Spleen (tissue), 11 donors: Measurements from ENCODE around the gene AJAP1. TPM values are rescaled to one million over a fixed set of nuclear protein-coding genes. Genes with fewer than 3 reads are reported as not detected.

Source experiments
- DNase-seq: peaks from one replicate; pipeline ENCODE4 v3.0.0-alpha.2; 2020
- H3K27ac ChIP-seq, 8 donors: fragments of 200-600 bp; sonication (generic) in 7 of 8; 1 replicate in 4 of 8; 2 replicates in 4 of 8; pipeline versions ENCODE4 v1.5.0 to v1.8.0; 2016 to 2021; ENCODE audit warnings: inconsistent platforms in 4 of 8, mild to moderate bottlenecking in 4 of 8, moderate library complexity in 1 of 8
- H3K27me3 ChIP-seq, 7 donors: fragments of 200-600 bp; sonication (generic) in 6 of 7; replicated peaks in 1 of 7; 1 replicate in 4 of 7; 2 replicates in 3 of 7; pipeline versions ENCODE4 v1.5.0 to v1.8.0; 2016 to 2021; ENCODE audit warnings: inconsistent platforms in 3 of 7, mild to moderate bottlenecking in 1 of 7
- H3K36me3 ChIP-seq, 6 donors: fragments of 200-600 bp; sonication (generic) in 5 of 6; 1 replicate in 4 of 6; 2 replicates in 2 of 6; pipeline versions ENCODE4 v1.5.0 to v1.8.0; 2016 to 2021; ENCODE audit warnings: inconsistent platforms in 2 of 6
- H3K4me1 ChIP-seq, 6 donors: fragments of 200-600 bp; sonication (generic) in 5 of 6; 1 replicate in 3 of 6; 2 replicates in 3 of 6; pipeline versions ENCODE4 v1.5.0 to v1.8.0; 2016 to 2021; ENCODE audit warnings: inconsistent platforms in 3 of 6
- H3K4me3 ChIP-seq, 8 donors: fragments of 200-600 bp; sonication (generic) in 7 of 8; 1 replicate in 4 of 8; 2 replicates in 4 of 8; pipeline versions ENCODE4 v1.5.0 to v1.8.0; 2016 to 2021; ENCODE audit warnings: inconsistent platforms in 4 of 8, mild to moderate bottlenecking in 4 of 8, moderate library complexity in 2 of 8
- H3K9me3 ChIP-seq, 8 donors: fragments of 200-600 bp; sonication (generic) in 7 of 8; 1 replicate in 4 of 8; 2 replicates in 4 of 8; pipeline versions ENCODE4 v1.5.0 to v1.8.0; 2016 to 2021; ENCODE audit warnings: inconsistent platforms in 4 of 8
- POLR2A ChIP-seq, 3 donors: fragments of 450-650 bp; IDR thresholded peaks; one replicate each; pipeline ENCODE4 v1.5.1; 2017; ENCODE audit warnings: antibody characterized with exemption in 3 of 3, mild to moderate bottlenecking in 1 of 3
- POLR2AphosphoS5 ChIP-seq, 3 donors: sonication (generic); formaldehyde crosslinking; IDR thresholded peaks; one replicate each; pipeline ENCODE4 v1.5.1; 2017; ENCODE audit warnings: antibody characterized with exemption in 3 of 3
- WGBS, 5 donors: extraction: QIAGEN DNeasy Blood & Tissue Kit in 3 of 5; methylation state at CpG; one replicate each; pipeline versions ENCODE4 v1.1.5 to v1.1.7; 2013 to 2018; 5-methylcytosine and 5-hydroxymethylcytosine counted together
- intact Hi-C: fragments of 100-400 bp; cut with DNase I; formaldehyde crosslinking; loops from one replicate; pipeline ENCODE4 v1.15.0; 2023; ENCODE audit warnings: low total_unique reads
- polyA plus RNA-seq, 3 donors: library from polyadenylated mRNA; stranded (reverse); fragments of 200-250 nt; gene quantifications; one replicate each; pipeline ENCODE4 v1.2.1, GENCODE V29; 2013
- total RNA-seq, 7 donors: library from RNA; depleted of rRNA in 3 of 7; stranded (reverse); fragments of >200 nt in 3 of 7; fragmentation: NEBNext Ultra II Directional in 4 of 7; extraction: Animal tissue kit (Norgen Biotek cat#: 25700) in 4 of 7; gene quantifications; one replicate each; pipeline versions ENCODE4 v1.1.0 to v1.2.1, GENCODE V29; 2016 to 2021
- TF ChIP-seq, protein P1 (sequence below), 11 experiments: fragments of 200-600 bp in 7 of 11; fragments of 450-650 bp in 4 of 11; sonication (generic) in 4 of 11; IDR thresholded peaks in 8 of 11; conservative IDR thresholded peaks in 3 of 11; 1 replicate in 7 of 11; 2 replicates in 4 of 11; pipeline versions ENCODE4 v1.4.0 to v1.8.0; 2016 to 2021; ENCODE audit warnings: antibody characterized with exemption in 11 of 11, inconsistent platforms in 4 of 11, mild to moderate bottlenecking in 1 of 11
- donor health status: healthy with polysubstance abuse.
- donor health status: DM: no; HTN: no; CAD: no; lungs with moderate emphysema.
- donor health status: DM: no; HTN: no; CAD: no.
- donor health status: Bipolar disorder and iron deficiency.
- donor health status: healthy.
- donor health status: DM: no; HTN: no; CAD: no.
- donor health status: DM: yes; HTN: yes; CAD: no.

The AJAP1 gene
- total and polyA plus RNA-seq, 10 donors = 0.04 to 13.3 (median 2.4) TPM

DNA sequence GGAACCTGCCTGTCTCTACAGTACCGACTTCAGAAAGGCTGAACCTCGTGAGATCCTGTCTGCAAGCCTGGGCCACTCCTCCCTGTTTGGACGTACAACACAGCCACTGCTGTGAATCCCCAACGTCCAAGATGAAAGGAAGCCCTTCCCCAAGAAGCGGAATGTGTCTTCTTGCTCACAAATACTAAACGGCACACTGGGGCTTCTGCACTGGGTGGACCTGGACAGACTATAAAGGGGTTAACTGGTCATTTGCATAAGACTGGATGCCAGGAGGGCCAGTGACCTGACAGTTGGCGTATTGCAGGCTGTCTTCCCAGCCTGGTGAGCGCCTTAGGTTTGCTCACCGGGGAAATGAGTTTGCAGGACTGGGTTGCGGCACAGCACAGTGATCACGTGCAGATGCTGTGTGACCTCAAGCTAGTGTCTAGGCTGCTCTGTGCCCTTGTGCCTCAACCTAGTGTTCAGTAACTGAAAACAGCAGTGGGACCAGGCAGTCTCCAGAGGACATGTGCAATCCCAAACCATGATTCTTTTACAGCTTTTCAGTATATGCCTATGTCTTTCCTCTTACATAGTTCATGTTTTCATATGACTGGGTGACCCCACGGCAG is 19.5 kb upstream of the AJAP1 start:
- Histone ChIP-seq H3K4me3 (no peak overlapping the region), H3K36me3 (no peaks in the 10 kb centered on the region), H3K27me3 (peaks cover 0 to 13% (median 0%) of the 10 kb centered on the region in 7 donors), H3K4me1 (peaks cover 0 to 13% (median 8%) of the 10 kb centered on the region in 6 donors), H3K27ac (no peak overlapping the region), H3K9me3 (no peaks in the 10 kb centered on the region)
- DNase-seq = peak; percentile 51
- TF ChIP-seq POLR2A (IDR thresholded peaks at IDR 0.05) (no peak), POLR2AphosphoS5 (IDR thresholded peaks at IDR 0.05) (no peak)
- TF ChIP-seq, protein P1, sequence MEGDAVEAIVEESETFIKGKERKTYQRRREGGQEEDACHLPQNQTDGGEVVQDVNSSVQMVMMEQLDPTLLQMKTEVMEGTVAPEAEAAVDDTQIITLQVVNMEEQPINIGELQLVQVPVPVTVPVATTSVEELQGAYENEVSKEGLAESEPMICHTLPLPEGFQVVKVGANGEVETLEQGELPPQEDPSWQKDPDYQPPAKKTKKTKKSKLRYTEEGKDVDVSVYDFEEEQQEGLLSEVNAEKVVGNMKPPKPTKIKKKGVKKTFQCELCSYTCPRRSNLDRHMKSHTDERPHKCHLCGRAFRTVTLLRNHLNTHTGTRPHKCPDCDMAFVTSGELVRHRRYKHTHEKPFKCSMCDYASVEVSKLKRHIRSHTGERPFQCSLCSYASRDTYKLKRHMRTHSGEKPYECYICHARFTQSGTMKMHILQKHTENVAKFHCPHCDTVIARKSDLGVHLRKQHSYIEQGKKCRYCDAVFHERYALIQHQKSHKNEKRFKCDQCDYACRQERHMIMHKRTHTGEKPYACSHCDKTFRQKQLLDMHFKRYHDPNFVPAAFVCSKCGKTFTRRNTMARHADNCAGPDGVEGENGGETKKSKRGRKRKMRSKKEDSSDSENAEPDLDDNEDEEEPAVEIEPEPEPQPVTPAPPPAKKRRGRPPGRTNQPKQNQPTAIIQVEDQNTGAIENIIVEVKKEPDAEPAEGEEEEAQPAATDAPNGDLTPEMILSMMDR (IDR thresholded peaks at IDR 0.05 in 8 of 11, conservative IDR thresholded peaks at IDR 0.05 in 3 of 11) = no peak
- intact Hi-C loops = no loop called here
- WGBS, 5 donors = 70 to 71% (median 70%) methylated on average over 11 to 12 of the region's 12 CpGs

DNA sequence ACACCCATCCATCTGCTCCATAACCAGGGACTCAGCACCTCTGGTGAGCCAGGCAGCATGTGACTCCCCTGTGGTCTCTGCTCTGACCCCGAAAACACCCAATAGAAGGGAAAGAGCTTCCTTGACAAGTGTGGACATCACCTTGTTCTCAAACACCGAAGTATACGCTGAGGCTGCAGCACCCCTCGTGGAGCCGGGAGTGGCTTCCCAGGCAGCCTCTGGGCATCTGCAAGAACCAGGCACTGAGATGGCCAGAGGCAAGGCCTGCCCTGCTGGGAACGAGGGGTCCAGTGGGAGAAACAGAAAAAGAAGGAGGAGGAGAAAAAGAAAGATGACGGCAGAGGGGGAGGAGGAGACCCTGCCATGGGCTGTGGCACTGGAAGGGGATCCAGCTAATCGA is 18.2 kb upstream of the AJAP1 start:
- Histone ChIP-seq H3K4me1 (peaks cover 0 to 13% (median 8%) of the 10 kb centered on the region in 6 donors), H3K27me3 (peaks cover 0 to 17% (median 0%) of the 10 kb centered on the region in 7 donors), H3K27ac (no peak overlapping the region), H3K4me3 (no peak overlapping the region), H3K36me3 (no peaks in the 10 kb centered on the region), H3K9me3 (no peaks in the 10 kb centered on the region)
- peak; percentile 67 for DNase-seq
- TF ChIP-seq POLR2A (IDR thresholded peaks at IDR 0.05) = no peak
- TF ChIP-seq POLR2AphosphoS5 (IDR thresholded peaks at IDR 0.05) = no peak
- TF ChIP-seq, protein P1 (IDR thresholded peaks at IDR 0.05 in 8 of 11, conservative IDR thresholded peaks at IDR 0.05 in 3 of 11) = no peak
- 83 to 90% (median 84%) methylated on average over 8 of the region's 8 CpGs for WGBS, 5 donors
- intact Hi-C loops = no loop called here

DNA sequence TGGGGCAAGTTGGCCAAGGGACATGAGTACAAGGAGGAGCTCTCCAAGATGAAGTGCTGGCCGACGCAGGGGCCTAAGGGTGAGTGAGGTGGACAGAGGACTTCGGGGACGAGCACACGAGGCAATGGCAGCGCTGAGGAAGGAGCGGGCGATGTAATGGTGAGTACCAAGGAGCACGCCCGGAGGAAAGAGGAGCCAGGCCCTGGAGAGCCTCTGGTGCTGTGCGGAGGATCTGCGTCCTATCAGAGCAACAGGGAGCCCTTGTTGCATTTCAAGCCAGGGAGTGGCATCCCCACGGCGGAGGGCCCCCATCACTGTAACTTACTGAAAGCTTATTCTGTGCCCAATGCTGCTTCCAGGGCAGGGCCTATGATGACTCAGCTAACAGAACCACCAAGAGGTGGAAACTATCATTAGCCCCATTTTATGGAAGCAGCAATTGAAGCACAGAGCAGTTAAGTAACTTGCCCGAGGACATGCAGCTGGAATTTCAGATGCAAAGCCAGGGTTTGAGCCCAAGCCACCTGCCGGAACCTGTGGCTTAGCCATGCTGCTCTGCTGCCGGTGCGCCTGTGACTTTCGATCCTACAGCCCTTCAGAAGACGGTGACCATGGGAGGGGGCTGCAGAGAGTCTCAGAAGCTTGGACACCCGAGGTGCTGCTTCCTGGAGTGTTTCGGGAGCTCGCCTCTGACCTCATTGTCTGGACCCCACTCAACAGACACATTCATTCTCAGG is 17.6 kb upstream of the AJAP1 start:
- Histone ChIP-seq H3K27ac (no peak overlapping the region), H3K36me3 (no peaks in the 10 kb centered on the region), H3K4me1 (peaks cover 0 to 13% (median 8%) of the 10 kb centered on the region in 6 donors), H3K9me3 (no peaks in the 10 kb centered on the region), H3K27me3 (peaks cover 0 to 17% (median 0%) of the 10 kb centered on the region in 7 donors), H3K4me3 (no peak overlapping the region)
- TF ChIP-seq, protein P1 (IDR thresholded peaks at IDR 0.05 in 8 of 11, conservative IDR thresholded peaks at IDR 0.05 in 3 of 11) = no peak
- TF ChIP-seq POLR2A (IDR thresholded peaks at IDR 0.05) (no peak), POLR2AphosphoS5 (IDR thresholded peaks at IDR 0.05) (no peak)
- DNase-seq = peak; percentile 51
- 87 to 92% (median 90%) methylated on average over 23 of the region's 23 CpGs for WGBS, 5 donors
- intact Hi-C loops = no loop called here
